Liver (tissue), 9 donors: ENCODE measurements around the gene COL4A1. TPM values are rescaled to one million over a fixed set of nuclear protein-coding genes. Genes with fewer than 3 reads are reported as not detected.

Source experiments
- DNase-seq: peaks from one replicate; pipeline ENCODE4 v3.0.0-alpha.2; 2017; ENCODE audit warnings: low spot score
- H3K27ac ChIP-seq, 2 donors: one replicate each; pipeline ENCODE4 v1.7.0; 2013; ENCODE audit warnings: inconsistent platforms in 2 of 2, low read length in 2 of 2, control low read depth in 1 of 2, low read depth in 1 of 2, mild to moderate bottlenecking in 1 of 2
- H3K27me3 ChIP-seq, 4 donors: one replicate each; pipeline versions ENCODE4 v1.6.1 to v1.7.0; 2013; ENCODE audit warnings: low read length in 3 of 4, inconsistent platforms in 1 of 4, mild to moderate bottlenecking in 1 of 4, moderate library complexity in 1 of 4; ENCODE audit not compliant: control insufficient read depth in 4 of 4, insufficient read depth in 4 of 4
- H3K36me3 ChIP-seq, 4 donors: one replicate each; pipeline versions ENCODE4 v1.6.1 to v1.7.0; 2013; ENCODE audit warnings: low read length in 3 of 4, mild to moderate bottlenecking in 3 of 4, low read depth in 1 of 4, moderate library complexity in 1 of 4; ENCODE audit not compliant: control insufficient read depth in 4 of 4, insufficient read depth in 3 of 4
- H3K4me1 ChIP-seq, 4 donors: one replicate each; pipeline versions ENCODE4 v1.6.1 to v1.7.0; 2013; ENCODE audit warnings: low read length in 3 of 4, mild to moderate bottlenecking in 3 of 4, moderate library complexity in 1 of 4; ENCODE audit not compliant: control insufficient read depth in 4 of 4, insufficient read depth in 4 of 4
- H3K4me3 ChIP-seq, 3 donors: one replicate each; pipeline versions ENCODE4 v1.6.1 to v1.7.0; 2013; ENCODE audit warnings: low read length in 3 of 3, control low read depth in 1 of 3, low read depth in 1 of 3, mild to moderate bottlenecking in 1 of 3
- H3K9ac ChIP-seq, 2 donors: one replicate each; pipeline ENCODE4 v1.7.0; 2013; ENCODE audit warnings: low read length in 2 of 2, mild to moderate bottlenecking in 2 of 2, moderate library complexity in 2 of 2, control low read depth in 1 of 2, low read depth in 1 of 2
- H3K9me3 ChIP-seq, 4 donors: one replicate each; pipeline versions ENCODE4 v1.6.1 to v1.7.0; 2013; ENCODE audit warnings: low read length in 3 of 4; ENCODE audit not compliant: control insufficient read depth in 4 of 4
- EGR1 ChIP-seq, 2 donors: IDR thresholded peaks; 2 replicates each; pipeline ENCODE4 v1.6.1; 2016 to 2018; ENCODE audit warnings: antibody characterized with exemption in 2 of 2, low read depth in 2 of 2
- FOXA1 ChIP-seq: IDR thresholded peaks from 2 replicates; pipeline ENCODE4 v1.6.1; 2016; ENCODE audit warnings: antibody characterized with exemption
- HNF4G ChIP-seq: IDR thresholded peaks from 2 replicates; pipeline ENCODE4 v1.6.1; 2016; ENCODE audit warnings: antibody characterized with exemption
- JUND ChIP-seq, 2 donors: IDR thresholded peaks; 2 replicates each; pipeline ENCODE4 v1.6.1; 2016; ENCODE audit warnings: antibody characterized with exemption in 2 of 2
- NR2F2 ChIP-seq: IDR thresholded peaks from 2 replicates; pipeline ENCODE4 v1.6.1; 2016; ENCODE audit warnings: antibody characterized with exemption
- SP1 ChIP-seq: IDR thresholded peaks from 2 replicates; pipeline ENCODE4 v1.6.1; 2018; ENCODE audit warnings: antibody characterized with exemption, mild to moderate bottlenecking
- YY1 ChIP-seq: IDR thresholded peaks from 2 replicates; pipeline ENCODE4 v1.6.1; 2016; ENCODE audit warnings: antibody characterized with exemption, mild to moderate bottlenecking
- WGBS: extraction: QIAGEN DNeasy Blood & Tissue Kit; methylation state at CpG from one replicate; pipeline ENCODE4 v1.1.7; 2013; 5-methylcytosine and 5-hydroxymethylcytosine counted together
- polyA plus RNA-seq, 2 donors: library from polyadenylated mRNA; stranded (reverse) in 1 of 2; unstranded in 1 of 2; fragments of 200-250 nt in 1 of 2; fragments of >200 nt in 1 of 2; fragmentation: Nextera tagmentation in 1 of 2; extraction: Ambion mirVana in 1 of 2; gene quantifications; one replicate each; pipeline versions ENCODE4 v1.2.1 to v1.2.3, GENCODE V29; 2013 to 2015
- total RNA-seq, 2 donors: library from RNA; depleted of rRNA; stranded (reverse); fragments of >200 nt; gene quantifications; one replicate each; pipeline ENCODE4 v1.2.3, GENCODE V29; 2014
- TF ChIP-seq, protein P1 (sequence below): IDR thresholded peaks from 2 replicates; pipeline ENCODE4 v1.6.1; 2016; ENCODE audit warnings: antibody characterized with exemption
- TF ChIP-seq, protein P2 (sequence below): IDR thresholded peaks from 2 replicates; pipeline ENCODE4 v1.6.1; 2016; ENCODE audit warnings: antibody characterized with exemption
- TF ChIP-seq, protein P3 (sequence below): fragments of 150-350 bp; IDR thresholded peaks from 2 replicates; pipeline ENCODE4 v1.5.1; 2017; ENCODE audit warnings: improper control_type of control experiment, low read depth, low read length; ENCODE audit not compliant: missing input control
- TF ChIP-seq, protein P4 (sequence below): IDR thresholded peaks from 2 replicates; pipeline ENCODE4 v1.6.1; 2016; ENCODE audit warnings: antibody characterized with exemption, mild to moderate bottlenecking
- donor health status: healthy.
- donor health status: healthy.
- donor health status: healthy.
- donor health status: healthy.
- donor health status: healthy.

COL4A1 gene
- total and polyA plus RNA-seq, 4 donors: 5.0 to 68.5 (median 37.9) TPM

- Histone ChIP-seq H3K9me3 (no peaks in the 10 kb centered on the region), H3K4me1 (peaks cover 0 to 3% (median 0%) of the 10 kb centered on the region in 4 donors), H3K36me3 (no peaks in the 10 kb centered on the region), H3K4me3 (no peak overlapping the region), H3K27ac (peak overlapping the region in 1 of 2 donors; percentile 16), H3K9ac (no peak overlapping the region), H3K27me3 (no peaks in the 10 kb centered on the region)
- no peak for DNase-seq
- TF ChIP-seq, protein P1, sequence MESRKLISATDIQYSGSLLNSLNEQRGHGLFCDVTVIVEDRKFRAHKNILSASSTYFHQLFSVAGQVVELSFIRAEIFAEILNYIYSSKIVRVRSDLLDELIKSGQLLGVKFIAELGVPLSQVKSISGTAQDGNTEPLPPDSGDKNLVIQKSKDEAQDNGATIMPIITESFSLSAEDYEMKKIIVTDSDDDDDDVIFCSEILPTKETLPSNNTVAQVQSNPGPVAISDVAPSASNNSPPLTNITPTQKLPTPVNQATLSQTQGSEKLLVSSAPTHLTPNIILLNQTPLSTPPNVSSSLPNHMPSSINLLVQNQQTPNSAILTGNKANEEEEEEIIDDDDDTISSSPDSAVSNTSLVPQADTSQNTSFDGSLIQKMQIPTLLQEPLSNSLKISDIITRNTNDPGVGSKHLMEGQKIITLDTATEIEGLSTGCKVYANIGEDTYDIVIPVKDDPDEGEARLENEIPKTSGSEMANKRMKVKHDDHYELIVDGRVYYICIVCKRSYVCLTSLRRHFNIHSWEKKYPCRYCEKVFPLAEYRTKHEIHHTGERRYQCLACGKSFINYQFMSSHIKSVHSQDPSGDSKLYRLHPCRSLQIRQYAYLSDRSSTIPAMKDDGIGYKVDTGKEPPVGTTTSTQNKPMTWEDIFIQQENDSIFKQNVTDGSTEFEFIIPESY: no peak
- TF ChIP-seq, protein P2, sequence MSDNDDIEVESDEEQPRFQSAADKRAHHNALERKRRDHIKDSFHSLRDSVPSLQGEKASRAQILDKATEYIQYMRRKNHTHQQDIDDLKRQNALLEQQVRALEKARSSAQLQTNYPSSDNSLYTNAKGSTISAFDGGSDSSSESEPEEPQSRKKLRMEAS: no peak
- no peak for TF ChIP-seq FOXA1
- no peak for TF ChIP-seq NR2F2
- TF ChIP-seq YY1: no peak
- TF ChIP-seq EGR1 (IDR thresholded peaks at IDR 0.05; ENCODE audit: low read depth in 2 of 2): no peak
- TF ChIP-seq, protein P3, sequence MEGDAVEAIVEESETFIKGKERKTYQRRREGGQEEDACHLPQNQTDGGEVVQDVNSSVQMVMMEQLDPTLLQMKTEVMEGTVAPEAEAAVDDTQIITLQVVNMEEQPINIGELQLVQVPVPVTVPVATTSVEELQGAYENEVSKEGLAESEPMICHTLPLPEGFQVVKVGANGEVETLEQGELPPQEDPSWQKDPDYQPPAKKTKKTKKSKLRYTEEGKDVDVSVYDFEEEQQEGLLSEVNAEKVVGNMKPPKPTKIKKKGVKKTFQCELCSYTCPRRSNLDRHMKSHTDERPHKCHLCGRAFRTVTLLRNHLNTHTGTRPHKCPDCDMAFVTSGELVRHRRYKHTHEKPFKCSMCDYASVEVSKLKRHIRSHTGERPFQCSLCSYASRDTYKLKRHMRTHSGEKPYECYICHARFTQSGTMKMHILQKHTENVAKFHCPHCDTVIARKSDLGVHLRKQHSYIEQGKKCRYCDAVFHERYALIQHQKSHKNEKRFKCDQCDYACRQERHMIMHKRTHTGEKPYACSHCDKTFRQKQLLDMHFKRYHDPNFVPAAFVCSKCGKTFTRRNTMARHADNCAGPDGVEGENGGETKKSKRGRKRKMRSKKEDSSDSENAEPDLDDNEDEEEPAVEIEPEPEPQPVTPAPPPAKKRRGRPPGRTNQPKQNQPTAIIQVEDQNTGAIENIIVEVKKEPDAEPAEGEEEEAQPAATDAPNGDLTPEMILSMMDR: no peak
- TF ChIP-seq SP1: no peak
- no peak for TF ChIP-seq JUND (IDR thresholded peaks at IDR 0.05)
- 73% methylated on average over 7 of the region's 7 CpGs for WGBS
Observed at GRCh38 chr13:110318920-110319319, 12.0 kb upstream of the COL4A1 start.

- peaks cover 0 to 3% (median 0%) of the 10 kb centered on the region in 4 donors for H3K4me1 ChIP-seq
Observed at GRCh38 chr13:110317496-110318195, 10.7 kb upstream of the COL4A1 start.

More at GRCh38 chr13:110317496-110318195, 10.7 kb upstream of the COL4A1 start:
- Histone ChIP-seq H3K9me3 (no peaks in the 10 kb centered on the region), H3K9ac (no peak overlapping the region), H3K4me3 (no peak overlapping the region), H3K36me3 (no peaks in the 10 kb centered on the region), H3K27ac (no peak overlapping the region), H3K27me3 (no peaks in the 10 kb centered on the region)
- DNase-seq: no peak
- TF ChIP-seq HNF4G: no peak
- TF ChIP-seq, protein P4, sequence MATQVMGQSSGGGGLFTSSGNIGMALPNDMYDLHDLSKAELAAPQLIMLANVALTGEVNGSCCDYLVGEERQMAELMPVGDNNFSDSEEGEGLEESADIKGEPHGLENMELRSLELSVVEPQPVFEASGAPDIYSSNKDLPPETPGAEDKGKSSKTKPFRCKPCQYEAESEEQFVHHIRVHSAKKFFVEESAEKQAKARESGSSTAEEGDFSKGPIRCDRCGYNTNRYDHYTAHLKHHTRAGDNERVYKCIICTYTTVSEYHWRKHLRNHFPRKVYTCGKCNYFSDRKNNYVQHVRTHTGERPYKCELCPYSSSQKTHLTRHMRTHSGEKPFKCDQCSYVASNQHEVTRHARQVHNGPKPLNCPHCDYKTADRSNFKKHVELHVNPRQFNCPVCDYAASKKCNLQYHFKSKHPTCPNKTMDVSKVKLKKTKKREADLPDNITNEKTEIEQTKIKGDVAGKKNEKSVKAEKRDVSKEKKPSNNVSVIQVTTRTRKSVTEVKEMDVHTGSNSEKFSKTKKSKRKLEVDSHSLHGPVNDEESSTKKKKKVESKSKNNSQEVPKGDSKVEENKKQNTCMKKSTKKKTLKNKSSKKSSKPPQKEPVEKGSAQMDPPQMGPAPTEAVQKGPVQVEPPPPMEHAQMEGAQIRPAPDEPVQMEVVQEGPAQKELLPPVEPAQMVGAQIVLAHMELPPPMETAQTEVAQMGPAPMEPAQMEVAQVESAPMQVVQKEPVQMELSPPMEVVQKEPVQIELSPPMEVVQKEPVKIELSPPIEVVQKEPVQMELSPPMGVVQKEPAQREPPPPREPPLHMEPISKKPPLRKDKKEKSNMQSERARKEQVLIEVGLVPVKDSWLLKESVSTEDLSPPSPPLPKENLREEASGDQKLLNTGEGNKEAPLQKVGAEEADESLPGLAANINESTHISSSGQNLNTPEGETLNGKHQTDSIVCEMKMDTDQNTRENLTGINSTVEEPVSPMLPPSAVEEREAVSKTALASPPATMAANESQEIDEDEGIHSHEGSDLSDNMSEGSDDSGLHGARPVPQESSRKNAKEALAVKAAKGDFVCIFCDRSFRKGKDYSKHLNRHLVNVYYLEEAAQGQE: no peak
- no peak for TF ChIP-seq EGR1 (IDR thresholded peaks at IDR 0.05; ENCODE audit: low read depth in 2 of 2)
- TF ChIP-seq, protein P2: no peak
- 81% methylated on average over 13 of the region's 13 CpGs for WGBS
